GM23338 (cell line): Measurements from ENCODE around the gene ABCF3. TPM values are rescaled to one million over a fixed set of nuclear protein-coding genes. Genes with fewer than 3 reads are reported as not detected.

Experiments
- ATAC-seq: fragments of 200-7000 bp; cut with Tn5 transposase; 3 replicates; pipeline ENCODE4 v1.9.1; 2020
- DNase-seq: peaks from one replicate; pipeline ENCODE4 v3.0.0-alpha.2; 2015; ENCODE audit warnings: low spot score
- H2AFZ ChIP-seq: fragments of 200-600 bp; sonication (generic); 2 replicates; pipeline ENCODE4 v1.8.0; 2016; ENCODE audit warnings: antibody characterized with exemption, mild to moderate bottlenecking, moderate library complexity
- H3F3A ChIP-seq: fragments of 200-600 bp; sonication (generic); replicated peaks from 2 replicates; pipeline ENCODE4 v1.8.0; 2017; ENCODE audit warnings: antibody characterized with exemption, mixed run types, low read depth
- H3K27ac ChIP-seq: fragments of 200-600 bp; sonication (generic); 2 replicates; pipeline ENCODE4 v1.6.1; 2016; ENCODE audit warnings: low read depth
- H3K27me3 ChIP-seq: fragments of 200-600 bp; sonication (generic); 2 replicates; pipeline ENCODE4 v1.8.0; 2016; ENCODE audit warnings: mild to moderate bottlenecking, mixed run types, moderate library complexity; ENCODE audit not compliant: insufficient read depth
- H3K36me3 ChIP-seq: fragments of 200-600 bp; sonication (generic); 2 replicates; pipeline ENCODE4 v1.8.0; 2016; ENCODE audit warnings: mild to moderate bottlenecking; ENCODE audit not compliant: insufficient read depth
- H3K4me1 ChIP-seq: fragments of 200-600 bp; sonication (generic); 2 replicates; pipeline ENCODE4 v1.8.0; 2016; ENCODE audit warnings: mild to moderate bottlenecking, moderate library complexity; ENCODE audit not compliant: insufficient read depth
- H3K4me2 ChIP-seq: fragments of 200-600 bp; sonication (generic); 2 replicates; pipeline ENCODE4 v1.7.1; 2017; ENCODE audit warnings: mixed run types
- H3K4me3 ChIP-seq: fragments of 200-600 bp; sonication (generic); 2 replicates; pipeline ENCODE4 v1.6.1; 2016; ENCODE audit warnings: mixed run types
- H3K79me2 ChIP-seq: fragments of 200-600 bp; sonication (generic); replicated peaks from 2 replicates; pipeline ENCODE4 v1.8.0; 2017; ENCODE audit warnings: mild to moderate bottlenecking; ENCODE audit not compliant: insufficient read depth
- H3K9me2 ChIP-seq: fragments of 200-600 bp; sonication (generic); 2 replicates; pipeline ENCODE4 v1.8.0; 2017; ENCODE audit not compliant: insufficient read depth
- H4K20me1 ChIP-seq: fragments of 200-600 bp; sonication (generic); replicated peaks from 2 replicates; pipeline ENCODE4 v1.8.0; 2017; ENCODE audit warnings: mild to moderate bottlenecking; ENCODE audit not compliant: insufficient read depth
- H3K27ac Mint-ChIP-seq: 2 replicates; pipeline ENCODE4 v1.8.0; 2020; ENCODE audit warnings: inconsistent platforms, mild to moderate bottlenecking, moderate library complexity, mixed read lengths
- H3K27me3 Mint-ChIP-seq: 3 replicates; pipeline ENCODE4 v1.8.0; 2022; ENCODE audit warnings: low read depth, mild to moderate bottlenecking, moderate library complexity, mixed read lengths, inconsistent platforms; ENCODE audit not compliant: insufficient read depth, poor library complexity
- H3K36me3 Mint-ChIP-seq: 3 replicates; pipeline ENCODE4 v1.8.0; 2021; ENCODE audit warnings: low read depth, mild to moderate bottlenecking, inconsistent platforms, moderate library complexity, mixed read lengths
- H3K4me1 Mint-ChIP-seq: 3 replicates; pipeline ENCODE4 v1.8.0; 2020; ENCODE audit warnings: mild to moderate bottlenecking, inconsistent platforms, mixed read lengths
- H3K4me3 Mint-ChIP-seq: 3 replicates; pipeline ENCODE4 v1.8.0; 2021; ENCODE audit warnings: moderate library complexity, mild to moderate bottlenecking, inconsistent platforms, mixed read lengths
- H3K9me3 Mint-ChIP-seq: 3 replicates; pipeline ENCODE4 v1.8.0; 2020; ENCODE audit warnings: moderate library complexity, mild to moderate bottlenecking, inconsistent platforms, mixed read lengths
- CREB1 ChIP-seq: fragments of 250-450 bp; sonication (Bioruptor Pico); IDR thresholded peaks from 2 replicates; pipeline ENCODE4 v1.5.0; 2020; ENCODE audit warnings: low read depth, mild to moderate bottlenecking, moderate library complexity
- CTCF ChIP-seq, 2 experiments: fragments of 200-600 bp in 1 of 2; sonication (generic) in 1 of 2; conservative IDR thresholded peaks; 2 replicates each; pipeline versions ENCODE4 v1.5.1 to v1.6.1; 2016 to 2017; ENCODE audit warnings: antibody characterized with exemption in 2 of 2, low read depth in 2 of 2, mild to moderate bottlenecking in 2 of 2, moderate library complexity in 1 of 2
- ETS1 ChIP-seq: IDR thresholded peaks from 2 replicates; pipeline ENCODE4 v1.6.1; 2016; ENCODE audit warnings: antibody characterized with exemption
- EZH2 ChIP-seq: fragments of 200-600 bp; sonication (generic); IDR thresholded peaks from one replicate; pipeline ENCODE4 v1.8.0; 2017; ENCODE audit warnings: antibody characterized with exemption, mild to moderate bottlenecking, low read depth; ENCODE audit not compliant: unreplicated experiment
- EZH2phosphoT487 ChIP-seq: fragments of 200-600 bp; sonication (generic); IDR thresholded peaks from one replicate; pipeline ENCODE4 v1.8.1; 2018; ENCODE audit warnings: antibody characterized with exemption; ENCODE audit not compliant: unreplicated experiment
- JUNB ChIP-seq: IDR thresholded peaks from one replicate; pipeline ENCODE4 v1.6.1; 2016; ENCODE audit warnings: antibody characterized with exemption; ENCODE audit not compliant: unreplicated experiment
- NANOG ChIP-seq: IDR thresholded peaks from 2 replicates; pipeline ENCODE4 v1.6.1; 2016; ENCODE audit warnings: antibody characterized with exemption, borderline replicate concordance
- POLR2AphosphoS5 ChIP-seq: IDR thresholded peaks from 2 replicates; pipeline ENCODE4 v1.6.1; 2016; ENCODE audit warnings: antibody characterized with exemption, low read depth
- REST ChIP-seq: IDR thresholded peaks from one replicate; pipeline ENCODE4 v1.6.1; 2018; ENCODE audit warnings: antibody characterized with exemption; ENCODE audit not compliant: unreplicated experiment
- STAT1 ChIP-seq: IDR thresholded peaks from one replicate; pipeline ENCODE4 v1.6.1; 2016; ENCODE audit warnings: antibody characterized with exemption; ENCODE audit not compliant: unreplicated experiment
- ZNF114 ChIP-seq: fragments of 250-450 bp; sonication (Bioruptor Pico); IDR thresholded peaks from 2 replicates; pipeline ENCODE4 v1.5.0; 2020; ENCODE audit warnings: mild to moderate bottlenecking, moderate library complexity
- ZNF331 ChIP-seq: fragments of 250-450 bp; sonication (Bioruptor Pico); IDR thresholded peaks from 2 replicates; pipeline ENCODE4 v1.5.0; 2020; ENCODE audit warnings: low read depth, mild to moderate bottlenecking, moderate library complexity
- ZNF462 ChIP-seq: fragments of 250-450 bp; sonication (Bioruptor Pico); IDR thresholded peaks from 2 replicates; pipeline ENCODE4 v1.5.0; 2020; ENCODE audit warnings: mild to moderate bottlenecking, moderate library complexity
- polyA plus RNA-seq: library from polyadenylated mRNA; unstranded; fragments of >200 nt; fragmentation: Nextera tagmentation; extraction: Ambion mirVana; gene quantifications from 2 replicates; pipeline ENCODE4 v1.2.1, GENCODE V29; 2016
- total RNA-seq: library from RNA; depleted of rRNA; stranded (reverse); fragments of >200 nt; shearing (Covaris generic); gene quantifications from 2 replicates; pipeline ENCODE4 v1.2.3, GENCODE V29; 2014

Gene ABCF3
- total and polyA plus RNA-seq, 2 experiments from 2014 or later = 33.4 to 48.9 TPM

GRCh38 chr3:184237807-184238206, 51.8 kb downstream of the ABCF3 start:
- no peak overlapping the region for H3K4me2 ChIP-seq
- H3K4me1 Mint-ChIP-seq = peaks cover 12% of the 10 kb centered on the region
- DNase-seq (no peak), ATAC-seq (no peak)
- H3K27me3 Mint-ChIP-seq = peaks cover 19% of the 10 kb centered on the region
- H3K27ac Mint-ChIP-seq = no peak overlapping the region
- no peak overlapping the region for H3K4me3 ChIP-seq
- TF ChIP-seq EZH2 (no peak), STAT1 (no peak), REST (no peak), EZH2phosphoT487 (no peak), ZNF331 (CRISPR knock-in tag) (no peak), NANOG (no peak), ZNF114 (CRISPR knock-in tag) (no peak), CTCF (conservative IDR thresholded peaks at IDR 0.05; ENCODE audit: low read depth in 2 of 2) (no peak), ZNF462 (CRISPR knock-in tag) (no peak), POLR2AphosphoS5 (no peak), CREB1 (CRISPR knock-in tag) (no peak), ETS1 (no peak), JUNB (no peak)
- H4K20me1 ChIP-seq = peaks cover 12% of the 10 kb centered on the region
- H3K9me3 Mint-ChIP-seq = no peaks in the 10 kb centered on the region; the same call in 2 of the 3 replicates
- no peak overlapping the region for H2AFZ ChIP-seq
- peaks cover 28% of the 10 kb centered on the region for H3K27me3 ChIP-seq
- H3K27ac ChIP-seq = no peak overlapping the region
- peaks cover 7% of the 10 kb centered on the region for H3K36me3 Mint-ChIP-seq
- no peaks in the 10 kb centered on the region for H3K9me2 ChIP-seq
- no peaks in the 10 kb centered on the region for H3K4me1 ChIP-seq
- H3K4me3 Mint-ChIP-seq = no peak overlapping the region
- H3F3A ChIP-seq = no peaks in the 10 kb centered on the region
- H3K79me2 ChIP-seq = no peaks in the 10 kb centered on the region
- H3K36me3 ChIP-seq = no peaks in the 10 kb centered on the region; the same call in 1 of the 2 replicates
